ENCODE results near the gene CAND1. TPM values are rescaled to one million over a fixed set of nuclear protein-coding genes. Genes with fewer than 3 reads are reported as not detected.

Gene CAND1
- total and polyA plus RNA-seq, 4 donors = 25.4 to 66.1 (median 45.7) TPM

DNA sequence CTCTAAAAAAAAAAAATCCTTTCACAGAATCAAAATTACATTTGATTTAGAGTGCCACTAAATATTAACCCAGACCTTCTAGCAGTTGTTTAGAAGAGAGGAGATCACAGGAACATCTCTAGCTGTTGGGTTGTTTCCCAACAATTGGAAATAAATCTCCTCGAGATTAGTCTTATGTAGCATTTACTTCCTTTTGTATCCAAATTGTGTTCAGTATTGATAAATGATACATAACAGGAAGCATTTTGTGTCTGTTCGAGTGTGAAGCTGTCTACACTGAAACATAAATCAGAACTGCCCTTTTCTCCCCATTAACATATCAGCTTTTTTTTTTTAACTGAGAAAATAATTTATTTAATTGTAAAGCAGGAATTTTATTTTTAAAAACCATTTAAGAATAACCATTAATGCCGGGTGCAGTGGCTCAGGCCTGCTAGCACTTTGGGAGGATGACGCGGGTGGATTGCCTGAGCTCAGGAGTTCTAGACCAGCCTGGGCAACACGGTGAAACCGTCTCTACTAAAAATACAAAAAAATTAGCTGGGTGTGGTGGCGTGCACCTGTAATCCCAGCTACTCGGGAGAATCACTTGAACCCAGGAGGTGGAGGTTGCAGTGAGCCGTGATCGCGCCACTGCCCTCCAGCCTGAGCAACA is 14.7 kb upstream of the CAND1 start:
- Histone ChIP-seq H3K9me3 (ENCODE audit: control insufficient read depth in 4 of 4, low read length in 3 of 4) (no peaks in the 10 kb centered on the region), H3K4me1 (ENCODE audit: control insufficient read depth in 4 of 4, insufficient read depth in 4 of 4, low read length in 3 of 4) (no peaks in the 10 kb centered on the region), H3K36me3 (ENCODE audit: control insufficient read depth in 4 of 4, insufficient read depth in 3 of 4, low read depth in 1 of 4, low read length in 3 of 4) (no peaks in the 10 kb centered on the region), H3K4me3 (ENCODE audit: low read depth in 1 of 3, low read length in 3 of 3) (no peak overlapping the region), H3K27ac (ENCODE audit: low read depth in 1 of 2, low read length in 2 of 2) (no peak overlapping the region), H3K9ac (ENCODE audit: low read depth in 1 of 2, low read length in 2 of 2) (no peak overlapping the region), H3K27me3 (ENCODE audit: control insufficient read depth in 4 of 4, insufficient read depth in 4 of 4, low read length in 3 of 4) (no peaks in the 10 kb centered on the region)
- WGBS = 89% methylated on average over 12 of the region's 12 CpGs
- TF ChIP-seq FOXA1 (IDR thresholded peaks at IDR 0.05) (no peak), RXRA (IDR thresholded peaks at IDR 0.05) (no peak), HNF4G (IDR thresholded peaks at IDR 0.05) (no peak), EGR1 (IDR thresholded peaks at IDR 0.05; ENCODE audit: low read depth in 2 of 2) (no peak), YY1 (IDR thresholded peaks at IDR 0.05) (no peak), GABPA (IDR thresholded peaks at IDR 0.05 in 1 of 2, conservative IDR thresholded peaks at IDR 0.05 in 1 of 2) (no peak), FOXA2 (IDR thresholded peaks at IDR 0.05) (no peak), JUND (IDR thresholded peaks at IDR 0.05) (no peak), NR2F2 (IDR thresholded peaks at IDR 0.05) (no peak)
- TF ChIP-seq, protein P1, sequence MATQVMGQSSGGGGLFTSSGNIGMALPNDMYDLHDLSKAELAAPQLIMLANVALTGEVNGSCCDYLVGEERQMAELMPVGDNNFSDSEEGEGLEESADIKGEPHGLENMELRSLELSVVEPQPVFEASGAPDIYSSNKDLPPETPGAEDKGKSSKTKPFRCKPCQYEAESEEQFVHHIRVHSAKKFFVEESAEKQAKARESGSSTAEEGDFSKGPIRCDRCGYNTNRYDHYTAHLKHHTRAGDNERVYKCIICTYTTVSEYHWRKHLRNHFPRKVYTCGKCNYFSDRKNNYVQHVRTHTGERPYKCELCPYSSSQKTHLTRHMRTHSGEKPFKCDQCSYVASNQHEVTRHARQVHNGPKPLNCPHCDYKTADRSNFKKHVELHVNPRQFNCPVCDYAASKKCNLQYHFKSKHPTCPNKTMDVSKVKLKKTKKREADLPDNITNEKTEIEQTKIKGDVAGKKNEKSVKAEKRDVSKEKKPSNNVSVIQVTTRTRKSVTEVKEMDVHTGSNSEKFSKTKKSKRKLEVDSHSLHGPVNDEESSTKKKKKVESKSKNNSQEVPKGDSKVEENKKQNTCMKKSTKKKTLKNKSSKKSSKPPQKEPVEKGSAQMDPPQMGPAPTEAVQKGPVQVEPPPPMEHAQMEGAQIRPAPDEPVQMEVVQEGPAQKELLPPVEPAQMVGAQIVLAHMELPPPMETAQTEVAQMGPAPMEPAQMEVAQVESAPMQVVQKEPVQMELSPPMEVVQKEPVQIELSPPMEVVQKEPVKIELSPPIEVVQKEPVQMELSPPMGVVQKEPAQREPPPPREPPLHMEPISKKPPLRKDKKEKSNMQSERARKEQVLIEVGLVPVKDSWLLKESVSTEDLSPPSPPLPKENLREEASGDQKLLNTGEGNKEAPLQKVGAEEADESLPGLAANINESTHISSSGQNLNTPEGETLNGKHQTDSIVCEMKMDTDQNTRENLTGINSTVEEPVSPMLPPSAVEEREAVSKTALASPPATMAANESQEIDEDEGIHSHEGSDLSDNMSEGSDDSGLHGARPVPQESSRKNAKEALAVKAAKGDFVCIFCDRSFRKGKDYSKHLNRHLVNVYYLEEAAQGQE (IDR thresholded peaks at IDR 0.05) = no peak
- TF ChIP-seq, protein P2, sequence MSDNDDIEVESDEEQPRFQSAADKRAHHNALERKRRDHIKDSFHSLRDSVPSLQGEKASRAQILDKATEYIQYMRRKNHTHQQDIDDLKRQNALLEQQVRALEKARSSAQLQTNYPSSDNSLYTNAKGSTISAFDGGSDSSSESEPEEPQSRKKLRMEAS (IDR thresholded peaks at IDR 0.05) = no peak
- TF ChIP-seq, protein P3, sequence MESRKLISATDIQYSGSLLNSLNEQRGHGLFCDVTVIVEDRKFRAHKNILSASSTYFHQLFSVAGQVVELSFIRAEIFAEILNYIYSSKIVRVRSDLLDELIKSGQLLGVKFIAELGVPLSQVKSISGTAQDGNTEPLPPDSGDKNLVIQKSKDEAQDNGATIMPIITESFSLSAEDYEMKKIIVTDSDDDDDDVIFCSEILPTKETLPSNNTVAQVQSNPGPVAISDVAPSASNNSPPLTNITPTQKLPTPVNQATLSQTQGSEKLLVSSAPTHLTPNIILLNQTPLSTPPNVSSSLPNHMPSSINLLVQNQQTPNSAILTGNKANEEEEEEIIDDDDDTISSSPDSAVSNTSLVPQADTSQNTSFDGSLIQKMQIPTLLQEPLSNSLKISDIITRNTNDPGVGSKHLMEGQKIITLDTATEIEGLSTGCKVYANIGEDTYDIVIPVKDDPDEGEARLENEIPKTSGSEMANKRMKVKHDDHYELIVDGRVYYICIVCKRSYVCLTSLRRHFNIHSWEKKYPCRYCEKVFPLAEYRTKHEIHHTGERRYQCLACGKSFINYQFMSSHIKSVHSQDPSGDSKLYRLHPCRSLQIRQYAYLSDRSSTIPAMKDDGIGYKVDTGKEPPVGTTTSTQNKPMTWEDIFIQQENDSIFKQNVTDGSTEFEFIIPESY (IDR thresholded peaks at IDR 0.05) = no peak
- TF ChIP-seq, protein P4, sequence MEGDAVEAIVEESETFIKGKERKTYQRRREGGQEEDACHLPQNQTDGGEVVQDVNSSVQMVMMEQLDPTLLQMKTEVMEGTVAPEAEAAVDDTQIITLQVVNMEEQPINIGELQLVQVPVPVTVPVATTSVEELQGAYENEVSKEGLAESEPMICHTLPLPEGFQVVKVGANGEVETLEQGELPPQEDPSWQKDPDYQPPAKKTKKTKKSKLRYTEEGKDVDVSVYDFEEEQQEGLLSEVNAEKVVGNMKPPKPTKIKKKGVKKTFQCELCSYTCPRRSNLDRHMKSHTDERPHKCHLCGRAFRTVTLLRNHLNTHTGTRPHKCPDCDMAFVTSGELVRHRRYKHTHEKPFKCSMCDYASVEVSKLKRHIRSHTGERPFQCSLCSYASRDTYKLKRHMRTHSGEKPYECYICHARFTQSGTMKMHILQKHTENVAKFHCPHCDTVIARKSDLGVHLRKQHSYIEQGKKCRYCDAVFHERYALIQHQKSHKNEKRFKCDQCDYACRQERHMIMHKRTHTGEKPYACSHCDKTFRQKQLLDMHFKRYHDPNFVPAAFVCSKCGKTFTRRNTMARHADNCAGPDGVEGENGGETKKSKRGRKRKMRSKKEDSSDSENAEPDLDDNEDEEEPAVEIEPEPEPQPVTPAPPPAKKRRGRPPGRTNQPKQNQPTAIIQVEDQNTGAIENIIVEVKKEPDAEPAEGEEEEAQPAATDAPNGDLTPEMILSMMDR (IDR thresholded peaks at IDR 0.05; ENCODE audit: low read depth, low read length, missing input control) = no peak
- no peak for DNase-seq (ENCODE audit: low spot score)

DNA sequence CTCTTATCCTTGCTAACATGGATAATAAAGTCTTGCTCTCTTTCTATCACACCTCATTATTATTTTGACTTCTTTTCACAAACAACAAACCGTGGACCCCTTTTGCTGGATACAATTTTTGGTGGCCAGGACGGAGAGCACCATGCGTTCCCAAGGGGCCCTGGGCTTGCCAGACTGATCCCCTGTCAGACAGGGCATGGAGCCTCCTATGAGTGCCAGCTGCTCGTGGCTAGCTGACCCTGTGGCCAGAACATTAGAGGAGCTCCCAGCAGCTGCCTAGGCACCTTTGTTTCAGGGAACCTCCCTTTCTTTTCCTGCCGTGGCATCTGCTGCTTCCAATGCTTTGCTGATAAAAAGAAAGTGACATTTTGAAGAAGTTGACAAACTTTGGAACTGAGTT is 12.5 kb upstream of the CAND1 start:
- Histone ChIP-seq H3K9me3 (ENCODE audit: control insufficient read depth in 4 of 4, low read length in 3 of 4) (no peaks in the 10 kb centered on the region), H3K27ac (ENCODE audit: low read depth in 1 of 2, low read length in 2 of 2) (no peak overlapping the region), H3K4me3 (ENCODE audit: low read depth in 1 of 3, low read length in 3 of 3) (no peak overlapping the region), H3K4me1 (ENCODE audit: control insufficient read depth in 4 of 4, insufficient read depth in 4 of 4, low read length in 3 of 4) (no peaks in the 10 kb centered on the region), H3K27me3 (ENCODE audit: control insufficient read depth in 4 of 4, insufficient read depth in 4 of 4, low read length in 3 of 4) (no peaks in the 10 kb centered on the region), H3K36me3 (ENCODE audit: control insufficient read depth in 4 of 4, insufficient read depth in 3 of 4, low read depth in 1 of 4, low read length in 3 of 4) (no peaks in the 10 kb centered on the region), H3K9ac (ENCODE audit: low read depth in 1 of 2, low read length in 2 of 2) (no peak overlapping the region)
- 84% methylated on average over 5 of the region's 5 CpGs for WGBS
- no peak for DNase-seq (ENCODE audit: low spot score)
- TF ChIP-seq, protein P3 (IDR thresholded peaks at IDR 0.05) = no peak
- no peak for TF ChIP-seq YY1 (IDR thresholded peaks at IDR 0.05)
- TF ChIP-seq RXRA (IDR thresholded peaks at IDR 0.05) = no peak
- TF ChIP-seq HNF4A (conservative IDR thresholded peaks at IDR 0.05) = no peak
- TF ChIP-seq EGR1 (IDR thresholded peaks at IDR 0.05; ENCODE audit: low read depth in 2 of 2) = no peak
